PC-3 (cell line): ENCODE measurements around the gene VTI1A. TPM values are rescaled to one million over a fixed set of nuclear protein-coding genes. Genes with fewer than 3 reads are reported as not detected.

Source experiments
- ATAC-seq: fragments of 200-7000 bp; cut with Tn5 transposase; 2 replicates; pipeline ENCODE4 v1.9.1; 2020; ENCODE audit warnings: mild to moderate bottlenecking, moderate library complexity
- BruUV-seq: library from RNA; stranded (reverse); fragments of 400-500 nt; replicated peaks from 2 replicates; lab custom pipeline; 2021; lab: Mats Ljungman, UMichigan
- CTCF ChIA-PET: fragments of 300-600 bp; sonication (Branson Sonifier 250); formaldehyde crosslinking; loops from one replicate; lab custom pipeline; 2022; ENCODE audit warnings: antibody characterized with exemption; lab: Charles Lee
- POLR2A ChIA-PET: fragments of 300-600 bp; sonication (Branson Sonifier 250); formaldehyde crosslinking; loops from one replicate; lab custom pipeline; 2022; ENCODE audit warnings: antibody characterized with exemption; ENCODE audit not compliant: unreplicated experiment; lab: Charles Lee
- DNase-seq: peaks from one replicate; pipeline ENCODE4 v3.0.0-alpha.2; 2015
- H2AFZ ChIP-seq: fragments of 300-600 bp; sonication (generic); 2 replicates; pipeline ENCODE4 v1.6.0; 2016; ENCODE audit warnings: antibody characterized with exemption, low read length
- H3F3A ChIP-seq: fragments of 300-600 bp; sonication (generic); one replicate; pipeline ENCODE4 v1.6.0; 2017; ENCODE audit warnings: antibody characterized with exemption, low read length, control low read depth, mild to moderate bottlenecking; ENCODE audit not compliant: unreplicated experiment
- H3K27ac ChIP-seq: fragments of 300-600 bp; sonication (generic); 2 replicates; pipeline ENCODE4 v1.5.1; 2016; ENCODE audit warnings: mild to moderate bottlenecking, low read length
- H3K27me3 ChIP-seq: fragments of 300-600 bp; sonication (generic); 2 replicates; pipeline ENCODE4 v1.6.1; 2016; ENCODE audit warnings: low read length, mixed read lengths
- H3K36me3 ChIP-seq: fragments of 300-600 bp; sonication (generic); 2 replicates; pipeline ENCODE4 v1.6.1; 2016; ENCODE audit warnings: low read depth, mixed run types, low read length, mixed read lengths
- H3K4me1 ChIP-seq: fragments of 300-600 bp; sonication (generic); 2 replicates; pipeline ENCODE4 v1.5.1; 2016; ENCODE audit warnings: low read length; ENCODE audit not compliant: insufficient read depth
- H3K4me2 ChIP-seq: fragments of 300-600 bp; sonication (generic); 2 replicates; pipeline ENCODE4 v1.6.0; 2016; ENCODE audit warnings: low read length
- H3K4me3 ChIP-seq: fragments of 300-600 bp; sonication (generic); 2 replicates; pipeline ENCODE4 v1.5.1; 2016; ENCODE audit warnings: mild to moderate bottlenecking, low read length, mixed read lengths
- H3K79me2 ChIP-seq: fragments of 300-600 bp; sonication (generic); 2 replicates; pipeline ENCODE4 v1.6.1; 2017; ENCODE audit warnings: low read length, mixed read lengths
- H3K9ac ChIP-seq: fragments of 300-600 bp; sonication (generic); 2 replicates; pipeline ENCODE4 v1.6.0; 2016; ENCODE audit warnings: mild to moderate bottlenecking, low read length
- H3K9me2 ChIP-seq: fragments of 300-600 bp; sonication (generic); replicated peaks from 2 replicates; pipeline ENCODE4 v1.6.1; 2016; ENCODE audit warnings: mixed run types, low read length, mixed read lengths
- H3K9me3 ChIP-seq: fragments of 300-600 bp; sonication (generic); 2 replicates; pipeline ENCODE4 v1.6.1; 2016; ENCODE audit warnings: low read length, mixed read lengths
- H4K20me1 ChIP-seq: fragments of 300-600 bp; sonication (generic); 2 replicates; pipeline ENCODE4 v1.6.1; 2016; ENCODE audit warnings: low read length, mixed read lengths
- EZH2 ChIP-seq: fragments of 300-600 bp; sonication (generic); IDR thresholded peaks from one replicate; pipeline ENCODE4 v1.6.1; 2017; ENCODE audit warnings: antibody characterized with exemption, mild to moderate bottlenecking, low read length; ENCODE audit not compliant: unreplicated experiment
- EZH2phosphoT487 ChIP-seq: fragments of 300-600 bp; sonication (generic); IDR thresholded peaks from 2 replicates; pipeline ENCODE4 v1.6.1; 2018; ENCODE audit warnings: mild to moderate bottlenecking, antibody characterized with exemption, low read length, borderline replicate concordance
- intact Hi-C: fragments of 100-400 bp; cut with micrococcal nuclease; formaldehyde crosslinking; loops from 2 replicates; pipeline ENCODE4 v1.9.0; 2023
- total RNA-seq: library from RNA; depleted of rRNA; stranded (reverse); fragments of >200 nt; gene quantifications from 2 replicates; pipeline ENCODE4 v1.2.3, GENCODE V29; 2014
- TF ChIP-seq, protein P1 (sequence below): fragments of 300-600 bp; sonication (generic); conservative IDR thresholded peaks from 2 replicates; pipeline ENCODE4 v1.5.1; 2017; ENCODE audit warnings: antibody characterized with exemption, low read depth, mild to moderate bottlenecking, low read length

The VTI1A gene
- total RNA-seq, 1 experiment from 2014 or later = 18.1 TPM

DNA sequence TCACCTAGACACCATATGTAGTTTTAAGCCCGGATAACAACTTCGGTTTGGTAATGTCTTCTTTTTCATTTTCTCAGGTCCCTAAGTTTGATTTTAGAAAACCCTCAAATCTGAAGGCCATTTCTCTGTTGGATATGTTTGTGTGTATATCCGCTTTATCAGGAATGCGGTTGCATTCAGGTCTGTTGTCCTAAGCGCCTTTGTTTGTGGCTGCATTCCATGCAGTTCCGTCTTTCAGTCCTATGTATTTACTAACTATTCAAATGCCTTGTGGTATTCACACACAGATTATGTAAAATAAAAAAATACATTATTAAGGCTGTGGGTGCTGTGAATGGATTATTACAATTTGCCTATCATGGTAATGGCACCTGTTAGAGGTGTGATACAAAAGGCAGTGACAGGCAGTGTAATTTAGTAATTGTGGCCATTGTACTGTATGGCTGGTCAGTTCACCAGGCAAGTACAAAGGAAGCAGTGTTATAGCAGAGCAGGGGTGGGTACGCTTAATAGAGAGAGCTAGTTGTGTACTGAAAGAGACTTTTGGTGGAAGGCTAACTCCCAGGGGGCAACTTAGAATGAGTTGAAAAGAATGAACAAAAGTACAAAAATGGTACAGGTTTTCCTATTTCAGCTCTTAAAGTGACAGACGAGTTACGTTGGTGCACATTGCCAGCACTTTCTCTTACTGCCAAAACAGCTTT lies 136.4 kb downstream of the VTI1A start:
- no peak overlapping the region for H3K9ac ChIP-seq
- no peaks in the 10 kb centered on the region for H4K20me1 ChIP-seq
- no peak overlapping the region for H3K27ac ChIP-seq
- H3K79me2 ChIP-seq = no peaks in the 10 kb centered on the region
- H3K27me3 ChIP-seq = no peaks in the 10 kb centered on the region
- POLR2A ChIA-PET = no interaction called here
- H2AFZ ChIP-seq = no peak overlapping the region
- H3K9me3 ChIP-seq = no peaks in the 10 kb centered on the region
- peaks cover 34% of the 10 kb centered on the region for H3K4me1 ChIP-seq
- CTCF ChIA-PET = no interaction called here
- H3K4me3 ChIP-seq = no peak overlapping the region
- no peak for TF ChIP-seq EZH2
- TF ChIP-seq EZH2phosphoT487 = no peak
- TF ChIP-seq, protein P1, sequence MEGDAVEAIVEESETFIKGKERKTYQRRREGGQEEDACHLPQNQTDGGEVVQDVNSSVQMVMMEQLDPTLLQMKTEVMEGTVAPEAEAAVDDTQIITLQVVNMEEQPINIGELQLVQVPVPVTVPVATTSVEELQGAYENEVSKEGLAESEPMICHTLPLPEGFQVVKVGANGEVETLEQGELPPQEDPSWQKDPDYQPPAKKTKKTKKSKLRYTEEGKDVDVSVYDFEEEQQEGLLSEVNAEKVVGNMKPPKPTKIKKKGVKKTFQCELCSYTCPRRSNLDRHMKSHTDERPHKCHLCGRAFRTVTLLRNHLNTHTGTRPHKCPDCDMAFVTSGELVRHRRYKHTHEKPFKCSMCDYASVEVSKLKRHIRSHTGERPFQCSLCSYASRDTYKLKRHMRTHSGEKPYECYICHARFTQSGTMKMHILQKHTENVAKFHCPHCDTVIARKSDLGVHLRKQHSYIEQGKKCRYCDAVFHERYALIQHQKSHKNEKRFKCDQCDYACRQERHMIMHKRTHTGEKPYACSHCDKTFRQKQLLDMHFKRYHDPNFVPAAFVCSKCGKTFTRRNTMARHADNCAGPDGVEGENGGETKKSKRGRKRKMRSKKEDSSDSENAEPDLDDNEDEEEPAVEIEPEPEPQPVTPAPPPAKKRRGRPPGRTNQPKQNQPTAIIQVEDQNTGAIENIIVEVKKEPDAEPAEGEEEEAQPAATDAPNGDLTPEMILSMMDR = no peak
- no peak overlapping the region for H3K4me2 ChIP-seq
- no peak for ATAC-seq
- H3K9me2 ChIP-seq = no peaks in the 10 kb centered on the region
- no peak for DNase-seq
- no peaks in the 10 kb centered on the region for H3F3A ChIP-seq
- intact Hi-C loops = no loop called here
- no TSS peak for BruUV-seq
- no peaks in the 10 kb centered on the region for H3K36me3 ChIP-seq

DNA sequence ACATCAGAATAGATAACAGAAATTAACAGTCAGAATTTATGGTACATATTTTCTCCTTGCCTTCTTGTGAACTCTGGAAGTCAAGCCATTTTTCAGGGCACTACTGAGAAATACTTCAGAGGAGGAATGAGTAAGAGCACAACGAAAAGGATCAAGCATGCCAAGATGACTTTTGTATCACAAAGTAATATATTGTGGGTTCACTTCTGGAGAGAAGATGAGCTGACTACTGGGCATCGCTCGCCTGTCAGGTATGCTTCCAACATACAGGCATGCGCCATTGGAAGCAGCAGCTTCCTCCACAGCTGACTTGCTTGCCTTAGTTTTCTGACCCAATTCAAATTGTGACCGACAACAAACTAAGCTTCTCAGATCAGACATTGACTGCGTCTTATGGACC lies 137.3 kb downstream of the VTI1A start:
- no peak for TF ChIP-seq EZH2
- TF ChIP-seq EZH2phosphoT487 = no peak
- TF ChIP-seq, protein P1 = no peak
- Histone ChIP-seq H3K4me2 (no peak overlapping the region; the same call in 1 of the 2 replicates), H3K9ac (no peak overlapping the region), H3K4me1 (peaks cover 34% of the 10 kb centered on the region), H4K20me1 (no peaks in the 10 kb centered on the region), H2AFZ (peak overlapping the region; percentile 51; the same call in 1 of the 2 replicates), H3K27me3 (no peaks in the 10 kb centered on the region), H3K79me2 (no peaks in the 10 kb centered on the region), H3K4me3 (no peak overlapping the region), H3K27ac (peak overlapping the region; percentile 40), H3K36me3 (no peaks in the 10 kb centered on the region), H3F3A (no peaks in the 10 kb centered on the region), H3K9me2 (no peaks in the 10 kb centered on the region), H3K9me3 (no peaks in the 10 kb centered on the region)
- BruUV-seq = no TSS peak
- intact Hi-C loops = no loop called here
- no peak for ATAC-seq
- DNase-seq = peak; percentile 52
- ChIA-PET CTCF (no interaction called here), POLR2A (no interaction called here)

DNA sequence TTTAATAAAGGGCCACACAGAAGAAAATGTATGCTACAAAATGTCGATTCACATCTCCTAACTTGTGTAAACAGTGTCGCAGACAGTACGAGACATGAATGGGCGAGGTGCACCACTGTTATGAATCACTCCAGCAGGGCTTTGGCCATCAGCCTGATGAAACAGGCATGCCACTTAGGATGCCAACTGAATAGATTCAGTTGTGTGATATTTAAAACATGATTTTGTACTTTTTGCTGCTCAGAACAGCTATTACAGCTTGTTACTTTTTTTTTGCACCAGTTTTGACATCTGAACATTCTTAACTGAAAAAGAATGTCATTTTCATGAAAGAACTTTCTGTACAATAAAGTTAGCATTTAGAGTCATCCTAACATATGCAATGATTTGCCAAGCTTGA lies 138.1 kb downstream of the VTI1A start:
- Histone ChIP-seq H3K4me3 (no peak overlapping the region), H3K4me1 (peaks cover 34% of the 10 kb centered on the region), H3K27me3 (no peaks in the 10 kb centered on the region), H2AFZ (peak overlapping the region; percentile 51), H3K36me3 (no peaks in the 10 kb centered on the region), H3K27ac (peak overlapping the region; percentile 40), H3K9me2 (no peaks in the 10 kb centered on the region), H3K4me2 (peak overlapping the region; percentile 47), H3K79me2 (no peaks in the 10 kb centered on the region), H3K9me3 (no peaks in the 10 kb centered on the region), H3K9ac (no peak overlapping the region), H3F3A (no peaks in the 10 kb centered on the region), H4K20me1 (no peaks in the 10 kb centered on the region)
- TF ChIP-seq, protein P1 = no peak
- ATAC-seq = peak; percentile 87
- no TSS peak for BruUV-seq
- DNase-seq = peak; percentile 77
- CTCF ChIA-PET = no interaction called here
- POLR2A ChIA-PET = interaction anchor here (0.5 kb wide), 1 partner anchor 96 kb away, joined by 4 read pairs; no protein-coding TSS in a partner anchor
- intact Hi-C loops = loop anchor here (5.0 kb wide), 1 partner anchor 72 kb away; no protein-coding TSS in a partner anchor
